ENCODE results near the gene AGAP1. TPM values are rescaled to one million over a fixed set of nuclear protein-coding genes. Genes with fewer than 3 reads are reported as not detected.
A peak's percentile ranks its signal among the peaks of the same experiment; 100 is the strongest.

Gene AGAP1
- polyA plus RNA-seq, 4 donors = 20.2 to 21.2 (median 20.3) TPM

- no peak for DNase-seq (ENCODE audit: low read depth in 4 of 4, low spot score in 3 of 4)
Observed at GRCh38 chr2:235722869-235723268, 229.0 kb downstream of the AGAP1 start.

- no peak for DNase-seq (ENCODE audit: low read depth in 4 of 4, low spot score in 3 of 4)
Observed at GRCh38 chr2:235723371-235723770, 229.5 kb downstream of the AGAP1 start.

GRCh38 chr2:235723811-235724465, 230.1 kb downstream of the AGAP1 start:
- no peak for DNase-seq (ENCODE audit: low read depth in 4 of 4, low spot score in 3 of 4)

- DNase-seq (ENCODE audit: low read depth in 4 of 4, low spot score in 3 of 4) = peak in 2 of 4 donors; percentile 20 to 21
Observed at GRCh38 chr2:235725016-235725489, 231.2 kb downstream of the AGAP1 start.

- no peak for DNase-seq (ENCODE audit: low read depth in 4 of 4, low spot score in 3 of 4)
Observed at GRCh38 chr2:235725841-235726240, 232.0 kb downstream of the AGAP1 start.

GRCh38 chr2:235726554-235726953, 232.7 kb downstream of the AGAP1 start:
- no peak for DNase-seq (ENCODE audit: low read depth in 4 of 4, low spot score in 3 of 4)

- no peak for DNase-seq (ENCODE audit: low read depth in 4 of 4, low spot score in 3 of 4)
Observed at GRCh38 chr2:235727174-235727573, 233.3 kb downstream of the AGAP1 start.

GRCh38 chr2:235727891-235728799, 234.3 kb downstream of the AGAP1 start:
- DNase-seq (ENCODE audit: low read depth in 4 of 4, low spot score in 3 of 4) = no peak

- DNase-seq (ENCODE audit: low read depth in 4 of 4, low spot score in 3 of 4) = no peak
Observed at GRCh38 chr2:235728800-235729556, 235.1 kb downstream of the AGAP1 start.

- DNase-seq (ENCODE audit: low read depth in 4 of 4, low spot score in 3 of 4) = no peak
Observed at GRCh38 chr2:235729557-235729947, 235.7 kb downstream of the AGAP1 start.

- no peak for DNase-seq (ENCODE audit: low read depth in 4 of 4, low spot score in 3 of 4)
Observed at GRCh38 chr2:235730115-235730514, 236.3 kb downstream of the AGAP1 start.

- DNase-seq (ENCODE audit: low read depth in 4 of 4, low spot score in 3 of 4) = no peak
Observed at GRCh38 chr2:235733761-235734160, 239.9 kb downstream of the AGAP1 start.

- DNase-seq (ENCODE audit: low read depth in 4 of 4, low spot score in 3 of 4) = no peak
Observed at GRCh38 chr2:235734168-235734567, 240.3 kb downstream of the AGAP1 start.

- DNase-seq (ENCODE audit: low read depth in 4 of 4, low spot score in 3 of 4) = no peak
Observed at GRCh38 chr2:235734688-235735231, 240.9 kb downstream of the AGAP1 start.

- DNase-seq (ENCODE audit: low read depth in 4 of 4, low spot score in 3 of 4) = no peak
Observed at GRCh38 chr2:235737396-235737795, 243.6 kb downstream of the AGAP1 start.

- DNase-seq (ENCODE audit: low read depth in 4 of 4, low spot score in 3 of 4) = no peak
Observed at GRCh38 chr2:235737840-235738239, 244.0 kb downstream of the AGAP1 start.

- no peak for DNase-seq (ENCODE audit: low read depth in 4 of 4, low spot score in 3 of 4)
Observed at GRCh38 chr2:235739704-235740415, 246.0 kb downstream of the AGAP1 start.

GRCh38 chr2:235740821-235741220, 247.0 kb downstream of the AGAP1 start:
- no peak for DNase-seq (ENCODE audit: low read depth in 4 of 4, low spot score in 3 of 4)

GRCh38 chr2:235744161-235744560, 250.3 kb downstream of the AGAP1 start:
- DNase-seq (ENCODE audit: low read depth in 4 of 4, low spot score in 3 of 4) = no peak

GRCh38 chr2:235745597-235745996, 251.8 kb downstream of the AGAP1 start:
- DNase-seq (ENCODE audit: low read depth in 4 of 4, low spot score in 3 of 4) = no peak
